CD4-positive, alpha-beta T cell (primary cell): ENCODE results near the gene GJB5. TPM values are rescaled to one million over a fixed set of nuclear protein-coding genes. Genes with fewer than 3 reads are reported as not detected.
"Not testable (repeated sequence)": the region's sequence is repeated elsewhere in the genome, so short reads cannot be mapped to it uniquely, and the experiment has no call there.

Experiments
- ATAC-seq: fragments of 200-7000 bp; cut with Tn5 transposase; one replicate; pipeline ENCODE4 v1.10.0; 2022; ENCODE audit warnings: mild to moderate bottlenecking; ENCODE audit not compliant: poor library complexity
- CTCF ChIA-PET: fragments of 350-600 bp; sonication (Branson Sonifier 250); formaldehyde crosslinking; loops from one replicate; lab custom pipeline; 2021; ENCODE audit warnings: antibody characterized with exemption, inconsistent platforms; lab: Charles Lee
- POLR2A ChIA-PET: fragments of 350-600 bp; sonication (Branson Sonifier 250); formaldehyde crosslinking; loops from one replicate; lab custom pipeline; 2021; ENCODE audit warnings: antibody characterized with exemption, inconsistent platforms; lab: Charles Lee
- DNase-seq, 14 experiments: peaks; one replicate each; pipeline ENCODE4 v3.0.0-alpha.2; 2013 to 2020; ENCODE audit warnings: mixed read lengths in 2 of 14
- H3K27ac ChIP-seq, 2 donors: one replicate each; pipeline versions ENCODE4 v1.5.1 to v1.7.0; 2013; ENCODE audit warnings: low read length in 2 of 2, low read depth in 1 of 2, mild to moderate bottlenecking in 1 of 2
- H3K27me3 ChIP-seq, 2 experiments: 1 replicate in 1 of 2; 2 replicates in 1 of 2; pipeline versions ENCODE4 v1.6.1 to v1.7.0; 2013; ENCODE audit warnings: low read length in 2 of 2, control low read depth in 1 of 2, mild to moderate bottlenecking in 1 of 2, moderate library complexity in 1 of 2; ENCODE audit not compliant: insufficient read depth in 2 of 2, control insufficient read depth in 1 of 2
- H3K36me3 ChIP-seq: one replicate; pipeline ENCODE4 v1.6.1; 2013; ENCODE audit warnings: low read length, control low read depth; ENCODE audit not compliant: insufficient read depth
- H3K4me1 ChIP-seq: one replicate; pipeline ENCODE4 v1.6.1; 2013; ENCODE audit warnings: low read length, control low read depth; ENCODE audit not compliant: insufficient read depth
- H3K4me3 ChIP-seq: one replicate; pipeline ENCODE4 v1.5.1; 2013; ENCODE audit warnings: mild to moderate bottlenecking, low read length, moderate library complexity
- H3K9me3 ChIP-seq, 2 experiments: 1 replicate in 1 of 2; 2 replicates in 1 of 2; pipeline versions ENCODE4 v1.6.1 to v1.7.0; 2013; ENCODE audit warnings: low read length in 2 of 2, mild to moderate bottlenecking in 2 of 2, control low read depth in 1 of 2, moderate library complexity in 1 of 2; ENCODE audit not compliant: control insufficient read depth in 1 of 2, insufficient read depth in 1 of 2
- H3K27ac Mint-ChIP-seq: one replicate; pipeline ENCODE4 v1.8.0; 2020; ENCODE audit warnings: mixed read lengths
- H3K27me3 Mint-ChIP-seq: one replicate; pipeline ENCODE4 v1.8.0; 2021; ENCODE audit warnings: mixed read lengths
- H3K36me3 Mint-ChIP-seq: one replicate; pipeline ENCODE4 v1.8.0; 2021; ENCODE audit warnings: low read depth, mixed read lengths
- H3K4me1 Mint-ChIP-seq: one replicate; pipeline ENCODE4 v1.8.0; 2021; ENCODE audit warnings: low read depth, mixed read lengths
- H3K4me3 Mint-ChIP-seq: one replicate; pipeline ENCODE4 v1.8.0; 2020; ENCODE audit warnings: mild to moderate bottlenecking, mixed read lengths
- H3K9me3 Mint-ChIP-seq: one replicate; pipeline ENCODE4 v1.8.0; 2020; ENCODE audit warnings: mixed read lengths
- CTCF ChIP-seq: fragments of 200-600 bp; IDR thresholded peaks from one replicate; pipeline ENCODE4 v1.8.0; 2022; ENCODE audit warnings: antibody characterized with exemption, mild to moderate bottlenecking
- intact Hi-C, 2 experiments: fragments of 100-400 bp; cut with DNase I in 1 of 2; cut with micrococcal nuclease in 1 of 2; formaldehyde crosslinking; loops; one replicate each; pipeline versions ENCODE4 v1.15.1 to v1.9.0; 2023 to 2025; cut with DNase I, micrococcal nuclease
- total RNA-seq, 174 experiments: library from RNA in 2 of 174; stranded (reverse) in 2 of 174; gene quantifications; one replicate each; pipeline ENCODE4 v1.2.3 and lab custom pipeline; 2021 to 2026

GJB5 gene
- total RNA-seq, 2 experiments from 2014 or later = not detected

DNA sequence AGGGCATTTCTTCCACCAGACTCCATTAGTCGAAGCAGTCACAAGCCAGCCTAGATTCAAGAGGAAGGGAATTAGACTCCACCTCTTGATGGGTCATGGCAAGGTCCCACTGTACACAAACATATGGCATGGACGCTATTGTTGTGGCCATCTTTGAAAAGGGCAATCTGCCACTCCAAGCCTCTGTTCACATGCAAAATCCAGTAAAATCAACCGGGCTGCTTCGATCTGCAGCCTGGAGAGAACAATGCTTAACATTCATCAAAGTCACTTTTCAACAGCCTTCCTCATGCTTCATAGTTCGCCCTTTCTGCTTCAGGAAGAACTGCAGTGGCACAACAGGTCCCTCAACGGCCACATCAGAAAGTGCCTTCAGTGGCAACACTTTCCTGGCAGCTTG, 28.0 kb upstream of the GJB5 start:
- no peak overlapping the region for H3K4me3 ChIP-seq
- CTCF ChIA-PET = no interaction called here
- no peaks in the 10 kb centered on the region for H3K36me3 ChIP-seq
- H3K27ac ChIP-seq = no peak overlapping the region
- ATAC-seq = no peak
- H3K27me3 Mint-ChIP-seq = peaks cover 39% of the 10 kb centered on the region
- POLR2A ChIA-PET = no interaction called here
- H3K4me1 Mint-ChIP-seq = no peaks in the 10 kb centered on the region
- DNase-seq = no peak
- H3K27ac Mint-ChIP-seq = no peak overlapping the region
- intact Hi-C loops = no loop called here
- no peak overlapping the region for H3K4me3 Mint-ChIP-seq
- no peaks in the 10 kb centered on the region for H3K4me1 ChIP-seq
- no peaks in the 10 kb centered on the region for H3K9me3 ChIP-seq
- H3K36me3 Mint-ChIP-seq = no peaks in the 10 kb centered on the region
- no peaks in the 10 kb centered on the region for H3K9me3 Mint-ChIP-seq
- TF ChIP-seq CTCF = no peak
- H3K27me3 ChIP-seq = peaks cover 4 to 27% of the 10 kb centered on the region in 2 experiments

GRCh38 chr1:34730485-34730884, 24.4 kb upstream of the GJB5 start:
- Histone ChIP-seq H3K36me3 (no peaks in the 10 kb centered on the region), H3K27me3 (peaks cover 4 to 17% of the 10 kb centered on the region in 2 experiments), H3K27ac (no peak overlapping the region), H3K4me1 (no peaks in the 10 kb centered on the region), H3K4me3 (no peak overlapping the region), H3K9me3 (no peaks in the 10 kb centered on the region)
- DNase-seq (no peak), ATAC-seq (no peak)
- ChIA-PET POLR2A (no interaction called here), CTCF (no interaction called here)
- peaks cover 39% of the 10 kb centered on the region for H3K27me3 Mint-ChIP-seq
- H3K4me1 Mint-ChIP-seq = no peaks in the 10 kb centered on the region
- H3K36me3 Mint-ChIP-seq = no peaks in the 10 kb centered on the region
- H3K9me3 Mint-ChIP-seq = no peaks in the 10 kb centered on the region
- H3K4me3 Mint-ChIP-seq = no peak overlapping the region
- no peak for TF ChIP-seq CTCF
- H3K27ac Mint-ChIP-seq = no peak overlapping the region
- intact Hi-C loops = no loop called here

- H3K4me1 ChIP-seq, H3K27ac ChIP-seq, H3K4me3 ChIP-seq, H3K4me1 Mint-ChIP-seq, H3K27me3 ChIP-seq, H3K9me3 ChIP-seq, DNase-seq, H3K36me3 Mint-ChIP-seq, H3K36me3 ChIP-seq, H3K27ac Mint-ChIP-seq, intact Hi-C loops, CTCF ChIA-PET, POLR2A ChIA-PET, H3K4me3 Mint-ChIP-seq, H3K9me3 Mint-ChIP-seq, ATAC-seq: not testable (repeated sequence)
- H3K27me3 Mint-ChIP-seq = peaks cover 30% of the 10 kb centered on the region
Measured at GRCh38 chr1:34732831-34733230, 22.0 kb upstream of the GJB5 start.

- Mint-ChIP-seq H3K27ac (no peak overlapping the region), H3K4me1 (no peaks in the 10 kb centered on the region), H3K9me3 (no peaks in the 10 kb centered on the region), H3K36me3 (no peaks in the 10 kb centered on the region), H3K27me3 (peaks cover 23% of the 10 kb centered on the region), H3K4me3 (no peak overlapping the region)
- POLR2A ChIA-PET = no interaction called here
- H3K4me3 ChIP-seq = no peak overlapping the region
- CTCF ChIA-PET = no interaction called here
- no peaks in the 10 kb centered on the region for H3K9me3 ChIP-seq
- DNase-seq = no peak
- no peak overlapping the region for H3K27ac ChIP-seq
- intact Hi-C loops = no loop called here
- H3K4me1 ChIP-seq = no peaks in the 10 kb centered on the region
- no peaks in the 10 kb centered on the region for H3K36me3 ChIP-seq
- no peak for ATAC-seq
- TF ChIP-seq CTCF = no peak
- H3K27me3 ChIP-seq = no peaks in the 10 kb centered on the region
Measured at GRCh38 chr1:34736692-34737091, 18.2 kb upstream of the GJB5 start.

- H3K9me3 ChIP-seq, ATAC-seq, H3K4me1 ChIP-seq, H3K36me3 Mint-ChIP-seq, H3K9me3 Mint-ChIP-seq, H3K36me3 ChIP-seq, H3K27ac ChIP-seq, intact Hi-C loops, H3K4me3 Mint-ChIP-seq, H3K4me1 Mint-ChIP-seq, H3K4me3 ChIP-seq, POLR2A ChIA-PET, DNase-seq, H3K27ac Mint-ChIP-seq, CTCF ChIA-PET, H3K27me3 ChIP-seq: not testable (repeated sequence)
- peaks cover 23% of the 10 kb centered on the region for H3K27me3 Mint-ChIP-seq
Measured at GRCh38 chr1:34737236-34737635, 17.6 kb upstream of the GJB5 start.
